ENCODE measurements around the gene ZNF444.

Gene ZNF444

DNA sequence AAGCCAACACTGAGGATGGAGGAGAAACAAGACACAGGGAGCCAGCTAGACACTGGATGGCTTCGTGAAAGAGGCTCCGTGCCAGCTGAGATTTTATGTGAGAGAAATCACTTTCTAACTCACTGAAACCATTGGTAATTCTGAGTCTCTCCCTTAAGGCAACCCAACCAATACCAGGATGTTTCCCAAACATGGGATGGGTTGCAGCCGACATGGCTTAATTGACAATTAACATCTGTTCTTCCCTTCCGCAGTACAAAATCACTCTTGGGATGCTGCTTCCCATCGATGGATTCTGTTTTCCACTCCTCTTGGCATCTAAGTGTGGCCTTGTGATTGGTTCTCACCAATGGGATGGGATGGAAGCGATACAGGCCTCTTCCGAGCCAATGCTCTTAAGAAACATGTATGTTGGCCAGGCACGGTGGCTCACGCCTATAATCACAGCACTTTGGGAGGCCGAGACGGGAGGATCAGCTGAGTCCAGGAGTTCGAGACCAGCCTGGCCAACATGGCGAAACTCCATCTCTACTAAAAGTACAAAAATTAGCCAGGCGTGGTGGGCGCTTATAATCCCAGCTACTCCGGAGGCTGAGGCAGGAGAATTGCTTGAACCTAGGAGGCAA is 17.7 kb upstream of the ZNF444 start:
- Histone ChIP-seq H3K4me1 (ENCODE audit: insufficient read depth, low read length) (0 out of 2 replicates have a peak, but pooled peaks cover 2% of the 10 kb centered on the region), H3K9me3 (ENCODE audit: control insufficient read depth, insufficient read depth, low read length) (no peaks in the 10 kb centered on the region), H3K36me3 (ENCODE audit: insufficient read depth, low read length) (no peaks in the 10 kb centered on the region), H3K9ac (ENCODE audit: low read depth, low read length) (no peak overlapping the region)

DNA sequence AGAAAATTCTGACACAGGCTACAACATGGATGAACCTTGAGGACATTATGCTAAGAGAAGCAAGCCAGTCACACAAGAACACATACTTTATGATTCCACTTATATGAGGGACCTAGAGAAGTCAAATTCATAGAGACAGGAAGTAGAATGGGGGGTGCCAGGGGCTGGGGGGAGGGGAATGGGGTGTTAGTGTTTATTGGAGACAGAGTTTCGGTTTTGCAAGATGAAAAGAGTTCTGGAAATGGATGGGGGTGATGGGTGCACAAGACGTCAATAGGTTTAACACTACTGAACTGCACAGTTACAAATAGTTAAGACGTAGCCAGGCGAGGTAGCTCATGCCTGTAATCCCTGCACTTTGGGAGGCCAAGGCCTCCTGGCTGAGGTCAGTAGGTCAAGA is 16.5 kb upstream of the ZNF444 start:
- Histone ChIP-seq H3K9ac (ENCODE audit: low read depth, low read length) (no peak overlapping the region), H3K36me3 (ENCODE audit: insufficient read depth, low read length) (no peaks in the 10 kb centered on the region), H3K9me3 (ENCODE audit: control insufficient read depth, insufficient read depth, low read length) (no peaks in the 10 kb centered on the region), H3K4me1 (ENCODE audit: insufficient read depth, low read length) (no peaks in the 10 kb centered on the region)

DNA sequence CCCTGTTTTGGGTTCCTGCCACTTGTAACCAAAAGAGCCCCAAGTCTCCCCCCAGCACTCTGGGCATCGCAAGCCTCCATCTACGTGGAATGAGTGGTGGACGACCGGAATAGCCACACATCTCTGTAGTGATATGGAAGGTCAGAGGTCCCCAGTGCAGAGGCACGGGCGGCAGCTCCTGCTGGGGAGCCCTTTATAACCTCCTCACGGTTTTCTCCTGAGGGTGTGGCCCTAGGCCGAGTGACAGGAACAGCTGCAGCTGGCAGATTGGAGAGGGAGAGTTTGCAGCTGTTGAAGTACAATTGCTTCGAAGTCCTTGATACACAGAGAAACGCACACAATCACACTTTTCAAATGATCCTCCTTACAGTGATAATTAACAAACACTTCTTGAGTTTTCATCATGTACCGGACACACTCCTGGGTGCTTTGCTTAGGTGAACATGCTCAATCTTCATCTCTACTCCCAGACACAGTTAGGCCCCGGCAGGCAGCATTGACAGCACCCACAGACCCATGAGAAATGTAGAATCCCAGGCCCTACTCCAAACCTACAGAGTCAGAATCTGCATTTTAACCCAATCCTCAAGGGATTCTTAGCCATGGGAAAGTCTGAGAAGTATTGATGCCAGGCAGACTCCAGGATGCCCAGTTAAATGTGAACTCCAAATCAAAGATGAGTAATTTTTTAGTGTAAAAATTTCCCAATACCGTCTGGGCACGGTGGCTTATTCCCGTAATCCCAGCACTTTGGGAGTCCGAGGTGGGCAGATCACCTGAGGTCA is 15.1 kb upstream of the ZNF444 start:
- Histone ChIP-seq H3K4me1 (ENCODE audit: insufficient read depth, low read length) (no peaks in the 10 kb centered on the region), H3K36me3 (ENCODE audit: insufficient read depth, low read length) (no peaks in the 10 kb centered on the region), H3K9me3 (ENCODE audit: control insufficient read depth, insufficient read depth, low read length) (no peaks in the 10 kb centered on the region), H3K9ac (ENCODE audit: low read depth, low read length) (no peak overlapping the region)

DNA sequence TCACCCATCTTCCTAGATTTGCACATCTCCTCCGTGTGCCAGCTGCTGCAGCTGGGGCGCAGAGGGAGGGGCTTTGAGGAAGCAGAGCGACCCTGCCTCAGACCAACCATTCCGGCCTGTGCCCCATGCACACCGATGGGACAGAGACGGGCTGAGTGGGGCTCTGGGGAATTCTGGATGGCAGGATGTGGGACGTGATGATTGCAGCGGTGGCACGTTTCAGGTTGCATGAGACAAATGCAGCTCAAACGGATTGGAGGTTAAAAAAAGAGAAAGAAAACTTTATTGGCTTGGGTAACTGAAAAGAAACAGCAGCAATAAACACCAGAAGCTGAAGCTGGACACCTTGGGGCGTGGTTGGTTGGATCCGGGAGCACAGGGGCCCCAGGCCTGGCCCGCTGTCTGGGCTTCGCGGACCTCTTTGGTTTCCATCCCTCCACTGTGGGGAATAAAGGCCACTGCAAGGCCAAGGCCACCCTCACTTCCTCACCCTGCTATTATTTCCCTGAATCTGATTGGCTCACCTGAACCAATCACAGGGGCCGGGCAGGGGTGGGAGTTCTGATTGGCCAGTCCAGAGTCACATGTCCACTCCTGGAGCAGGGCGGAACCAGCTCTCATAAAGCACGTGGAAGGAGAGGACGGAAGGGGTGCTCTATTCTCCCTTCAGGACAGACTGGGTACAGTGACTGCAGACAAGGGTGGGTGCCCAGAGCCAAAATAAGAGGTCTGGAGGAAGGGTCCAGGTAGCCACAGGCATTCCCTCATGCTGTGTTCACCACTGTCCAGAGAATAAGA is 13.9 kb upstream of the ZNF444 start:
- no peaks in the 10 kb centered on the region for H3K9me3 ChIP-seq (ENCODE audit: control insufficient read depth, insufficient read depth, low read length)
- no peaks in the 10 kb centered on the region for H3K36me3 ChIP-seq (ENCODE audit: insufficient read depth, low read length)
- no peaks in the 10 kb centered on the region for H3K4me1 ChIP-seq (ENCODE audit: insufficient read depth, low read length)
- H3K9ac ChIP-seq (ENCODE audit: low read depth, low read length), result no peak overlapping the region

DNA sequence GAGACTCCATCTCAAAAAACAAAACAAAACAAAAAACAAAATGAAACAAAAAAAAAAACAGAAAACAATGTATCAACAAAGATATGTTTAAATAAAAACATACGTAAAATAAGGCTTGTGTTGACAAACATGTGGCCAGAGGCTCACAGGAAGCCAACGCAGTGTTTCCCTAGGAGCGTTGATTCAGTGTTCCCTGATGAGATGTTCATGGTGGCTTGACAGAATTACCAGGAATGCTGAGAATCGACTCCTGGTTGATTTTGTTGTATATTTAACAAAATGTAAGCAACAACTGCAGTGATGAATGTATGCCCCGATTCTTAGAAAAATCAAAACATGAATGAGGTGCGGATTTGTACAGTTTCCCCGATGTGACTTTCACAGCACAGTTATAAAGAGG is 11.1 kb upstream of the ZNF444 start:
- Histone ChIP-seq H3K9ac (ENCODE audit: low read depth, low read length) (no peak overlapping the region), H3K36me3 (ENCODE audit: insufficient read depth, low read length) (no peaks in the 10 kb centered on the region), H3K9me3 (ENCODE audit: control insufficient read depth, insufficient read depth, low read length) (no peaks in the 10 kb centered on the region), H3K4me1 (ENCODE audit: insufficient read depth, low read length) (no peaks in the 10 kb centered on the region)

DNA sequence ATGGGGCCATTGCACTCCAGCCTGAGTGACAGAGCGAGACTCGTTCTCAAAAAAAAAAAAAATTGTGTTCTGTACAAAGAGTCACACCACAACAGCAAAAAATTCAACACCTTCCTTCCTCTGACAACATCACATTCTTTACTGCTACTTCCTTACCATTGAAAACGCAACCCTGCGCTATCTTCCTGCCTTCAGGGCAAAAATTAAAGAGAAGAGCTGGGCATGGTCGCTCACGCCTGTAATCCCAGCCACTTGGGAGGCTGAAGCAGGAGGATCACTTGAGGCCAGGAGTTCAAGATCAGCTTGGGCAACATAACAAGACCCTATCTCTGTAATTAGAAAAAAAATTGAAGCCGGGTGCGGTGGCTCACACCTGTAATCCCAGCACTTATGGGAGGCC is 9.4 kb upstream of the ZNF444 start:
- no peak overlapping the region for H3K9ac ChIP-seq (ENCODE audit: low read depth, low read length)
- no peaks in the 10 kb centered on the region for H3K36me3 ChIP-seq (ENCODE audit: insufficient read depth, low read length)
- H3K4me1 ChIP-seq (ENCODE audit: insufficient read depth, low read length), result peaks cover 5% of the 10 kb centered on the region; the same call in 1 of the 2 replicates
- H3K9me3 ChIP-seq (ENCODE audit: control insufficient read depth, insufficient read depth, low read length), result no peaks in the 10 kb centered on the region

DNA sequence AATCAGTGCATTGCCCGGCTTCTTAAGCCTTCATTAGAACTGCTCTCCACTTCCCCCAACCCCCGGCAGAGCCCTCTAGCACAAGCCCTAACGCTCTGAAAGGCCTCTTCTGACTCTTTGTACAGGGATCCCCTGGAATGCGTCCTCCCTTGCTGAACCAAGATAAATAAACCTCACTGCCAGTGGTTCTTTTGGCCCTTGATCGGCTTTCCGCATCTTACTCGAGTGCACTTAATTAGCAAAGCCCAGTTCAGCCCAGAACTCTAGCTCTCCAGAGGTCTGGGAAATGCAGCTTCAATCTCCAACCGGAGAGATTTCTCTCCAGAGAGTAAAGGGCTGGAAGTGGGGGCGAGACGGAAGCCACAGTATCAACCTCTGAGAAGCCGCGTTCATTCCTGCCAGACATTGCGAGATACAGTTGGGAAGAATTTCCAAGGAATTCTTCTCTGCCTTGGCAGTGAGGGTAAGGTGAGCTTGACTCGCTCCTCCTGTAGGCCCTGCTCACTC is 8.7 kb upstream of the ZNF444 start:
- no peaks in the 10 kb centered on the region for H3K9me3 ChIP-seq (ENCODE audit: control insufficient read depth, insufficient read depth, low read length)
- H3K36me3 ChIP-seq (ENCODE audit: insufficient read depth, low read length), result no peaks in the 10 kb centered on the region
- peaks cover 5% of the 10 kb centered on the region for H3K4me1 ChIP-seq (ENCODE audit: insufficient read depth, low read length)
- no peak overlapping the region for H3K9ac ChIP-seq (ENCODE audit: low read depth, low read length)

DNA sequence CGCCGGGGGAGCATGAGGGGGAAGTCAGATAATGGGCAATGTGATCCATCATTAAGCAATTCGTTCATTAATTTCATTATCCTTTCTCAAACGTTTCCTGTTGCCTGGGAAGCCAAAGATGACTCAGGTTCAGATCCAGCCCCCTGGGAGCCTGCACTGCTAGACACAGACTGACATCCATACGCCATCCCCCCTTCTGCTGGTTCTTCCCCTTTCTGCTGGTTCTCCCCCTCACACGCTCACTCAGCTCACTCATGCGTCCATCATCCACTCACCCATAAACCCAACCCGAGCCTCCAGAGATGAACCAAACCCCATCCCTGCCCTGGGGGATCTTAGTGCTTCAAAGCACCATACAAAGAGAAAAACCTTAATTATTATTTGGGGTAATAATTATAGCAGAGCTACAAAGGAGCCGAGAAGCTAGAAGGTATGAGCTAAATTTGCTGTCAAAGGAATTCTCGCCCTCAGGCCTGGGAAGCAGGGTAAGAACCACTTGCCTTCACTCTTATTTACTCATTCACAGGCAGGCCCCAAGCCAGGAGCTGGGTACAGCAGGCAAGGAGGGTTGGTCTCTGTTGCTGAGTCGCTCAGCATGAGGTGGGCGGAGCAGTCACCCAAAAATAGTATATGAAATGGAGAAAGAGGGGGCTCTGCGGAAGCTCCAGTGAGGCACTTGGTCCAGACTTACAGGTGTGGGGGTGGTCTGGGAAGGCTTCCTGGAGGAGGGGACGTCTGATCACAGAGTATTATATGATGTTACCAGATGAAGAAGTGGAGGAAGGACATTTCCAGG is 7.0 kb upstream of the ZNF444 start:
- H3K9ac ChIP-seq (ENCODE audit: low read depth, low read length), result no peak overlapping the region
- H3K9me3 ChIP-seq (ENCODE audit: control insufficient read depth, insufficient read depth, low read length), result no peaks in the 10 kb centered on the region
- H3K4me1 ChIP-seq (ENCODE audit: insufficient read depth, low read length), result peaks cover 5% of the 10 kb centered on the region
- no peaks in the 10 kb centered on the region for H3K36me3 ChIP-seq (ENCODE audit: insufficient read depth, low read length)

DNA sequence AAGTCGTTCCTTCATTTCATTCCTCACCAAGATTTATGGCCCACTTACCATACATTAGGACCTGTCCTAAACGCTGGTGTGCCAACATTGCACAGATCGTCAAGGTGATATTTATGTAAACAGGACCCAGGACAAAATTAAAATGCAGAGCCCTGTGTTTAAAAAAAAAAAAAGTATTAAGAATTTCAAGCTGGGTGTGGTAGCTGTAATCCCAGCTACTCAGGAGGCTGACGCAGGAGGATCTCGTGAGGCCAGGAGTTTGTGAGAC is 6.5 kb upstream of the ZNF444 start:
- H3K4me1 ChIP-seq (ENCODE audit: insufficient read depth, low read length), result peaks cover 5% of the 10 kb centered on the region

DNA sequence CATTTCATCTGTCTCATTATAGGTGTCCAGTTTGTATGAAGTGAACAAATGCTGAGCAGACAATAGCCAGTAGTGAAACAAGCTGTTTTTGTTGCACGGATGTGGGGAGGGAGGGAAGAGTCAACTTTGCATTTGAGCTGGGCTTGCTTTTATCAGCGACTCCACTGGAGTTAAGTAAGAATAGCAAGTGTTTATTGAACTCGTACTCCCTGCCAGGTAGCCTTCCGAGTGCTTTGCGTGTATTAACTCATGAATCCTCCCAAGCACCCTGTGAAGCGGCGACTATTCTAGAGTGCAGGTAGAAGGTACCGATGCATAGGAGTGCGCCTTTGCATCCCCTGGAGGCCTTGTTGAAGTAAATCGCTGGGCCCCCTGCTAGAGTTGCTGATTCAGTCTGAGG is 4.7 kb upstream of the ZNF444 start:
- Histone ChIP-seq H3K9me3 (ENCODE audit: control insufficient read depth, insufficient read depth, low read length) (no peaks in the 10 kb centered on the region), H3K4me1 (ENCODE audit: insufficient read depth, low read length) (peaks cover 5% of the 10 kb centered on the region), H3K9ac (ENCODE audit: low read depth, low read length) (peak overlapping the region; percentile 32; the same call in 1 of the 2 replicates), H3K36me3 (ENCODE audit: insufficient read depth, low read length) (no peaks in the 10 kb centered on the region)

More for the DNA sequence above, 6.5 kb upstream of the ZNF444 start:
- no peak overlapping the region for H3K9ac ChIP-seq (ENCODE audit: low read depth, low read length)
- no peaks in the 10 kb centered on the region for H3K36me3 ChIP-seq (ENCODE audit: insufficient read depth, low read length)
- H3K9me3 ChIP-seq (ENCODE audit: control insufficient read depth, insufficient read depth, low read length), result no peaks in the 10 kb centered on the region

DNA sequence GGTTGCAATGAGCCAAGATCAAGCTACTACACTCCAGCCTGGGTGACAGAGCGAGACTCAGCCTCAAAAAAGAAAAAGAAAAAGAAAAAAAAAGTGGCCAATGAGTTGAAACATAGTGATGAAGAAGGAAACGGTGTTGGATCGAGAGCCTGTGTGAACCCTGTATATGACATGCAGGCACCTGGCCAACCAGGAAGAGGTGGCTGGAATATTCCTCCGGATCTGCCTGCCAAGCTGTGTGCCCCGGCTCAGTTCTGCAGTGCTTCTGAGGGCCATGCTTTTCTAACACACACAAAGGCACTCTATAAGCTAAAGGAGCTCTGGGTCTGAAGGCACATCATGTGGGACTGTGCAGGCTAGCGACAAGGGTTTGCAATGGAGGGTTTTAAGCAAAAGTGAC is 3.7 kb upstream of the ZNF444 start:
- no peak overlapping the region for H3K9ac ChIP-seq (ENCODE audit: low read depth, low read length)
- H3K36me3 ChIP-seq (ENCODE audit: insufficient read depth, low read length), result no peaks in the 10 kb centered on the region
- H3K9me3 ChIP-seq (ENCODE audit: control insufficient read depth, insufficient read depth, low read length), result no peaks in the 10 kb centered on the region
- H3K4me1 ChIP-seq (ENCODE audit: insufficient read depth, low read length), result peaks cover 5% of the 10 kb centered on the region

DNA sequence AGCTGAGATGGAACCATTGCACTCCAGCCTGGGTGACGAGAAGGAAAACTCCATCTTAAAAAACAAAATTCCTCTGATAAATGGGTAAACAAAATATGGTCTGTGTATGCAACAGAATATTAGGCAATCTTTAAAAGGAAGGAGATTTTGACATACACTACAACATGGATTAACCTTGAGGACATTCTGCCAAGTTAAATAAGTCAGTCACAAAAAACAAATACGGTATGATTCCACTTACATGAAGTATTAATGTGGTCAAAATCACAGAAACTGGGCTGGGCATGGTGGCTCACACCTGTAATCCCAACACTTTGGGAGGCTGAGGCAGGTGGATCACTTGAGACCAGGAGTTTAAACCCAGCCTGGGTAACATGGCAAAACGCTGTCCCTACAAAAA is 3.0 kb upstream of the ZNF444 start:
- Histone ChIP-seq H3K4me1 (ENCODE audit: insufficient read depth, low read length) (peaks cover 5% of the 10 kb centered on the region), H3K36me3 (ENCODE audit: insufficient read depth, low read length) (no peaks in the 10 kb centered on the region), H3K9me3 (ENCODE audit: control insufficient read depth, insufficient read depth, low read length) (no peaks in the 10 kb centered on the region), H3K9ac (ENCODE audit: low read depth, low read length) (no peak overlapping the region)

DNA sequence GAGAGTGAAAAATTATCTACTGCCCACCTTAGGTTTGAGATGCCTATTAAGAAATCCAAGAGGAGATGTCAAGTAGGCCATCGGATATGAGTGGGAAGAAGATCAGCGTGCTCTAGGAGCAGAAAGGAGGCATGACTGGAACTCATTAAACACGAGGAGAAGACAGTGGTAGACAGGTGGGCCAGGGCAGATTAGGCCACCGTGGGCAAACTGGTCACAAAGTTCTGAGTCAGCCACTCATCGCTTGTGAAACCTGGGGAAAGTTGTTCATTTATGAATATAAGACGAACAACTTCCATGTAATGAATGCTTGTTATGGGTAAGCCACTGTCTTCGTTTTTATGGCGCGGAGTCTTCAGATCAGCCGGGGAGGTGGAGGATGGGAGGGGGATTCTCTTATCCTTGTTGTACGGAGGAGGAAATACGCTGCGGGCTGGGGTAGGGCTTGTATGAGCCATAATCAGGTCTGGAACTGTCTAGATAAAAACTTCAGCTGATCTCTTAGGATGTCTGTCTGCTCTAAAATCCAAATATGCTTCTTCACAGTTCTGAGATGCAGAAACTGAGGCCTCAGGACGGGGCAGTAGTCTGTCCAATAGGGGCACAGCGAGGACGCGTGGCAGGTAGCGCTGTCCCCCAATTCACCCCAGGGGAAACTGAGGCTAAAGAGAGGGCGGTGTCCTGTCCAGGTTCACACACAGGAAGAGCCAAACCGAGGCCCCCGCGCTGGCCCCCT is 1.1 kb upstream of the ZNF444 start:
- H3K9ac ChIP-seq (ENCODE audit: low read depth, low read length), result peak overlapping the region; percentile 29
- no peaks in the 10 kb centered on the region for H3K36me3 ChIP-seq (ENCODE audit: insufficient read depth, low read length)

More for the DNA sequence above, 1.1 kb upstream of the ZNF444 start:
- Histone ChIP-seq H3K4me1 (ENCODE audit: insufficient read depth, low read length) (peaks cover 5% of the 10 kb centered on the region), H3K9me3 (ENCODE audit: control insufficient read depth, insufficient read depth, low read length) (no peaks in the 10 kb centered on the region)
